ENCODE measurements around the gene SPNS1. TPM values are rescaled to one million over a fixed set of nuclear protein-coding genes. Genes with fewer than 3 reads are reported as not detected.

The SPNS1 gene
- total RNA-seq, 1 donor from 2014 or later: 11.6 TPM

GRCh38 chr16:28958216-28958615 lies 16.4 kb upstream of the SPNS1 start:
- Mint-ChIP-seq H3K4me1 (no peaks in the 10 kb centered on the region), H3K27ac (no peak overlapping the region), H3K36me3 (peaks cover 34% of the 10 kb centered on the region), H3K9me3 (no peaks in the 10 kb centered on the region), H3K27me3 (ENCODE audit: insufficient read depth, low read depth) (peaks cover 2% of the 10 kb centered on the region), H3K4me3 (no peak overlapping the region)
- no peak overlapping the region for H3K4me3 ChIP-seq
- no peaks in the 10 kb centered on the region for H3K9me3 ChIP-seq (ENCODE audit: low read depth)
- no peak for DNase-seq (ENCODE audit: low spot score)
- H3K27me3 ChIP-seq: no peaks in the 10 kb centered on the region
- H3K36me3 ChIP-seq: peaks cover 1% of the 10 kb centered on the region
- H3K4me1 ChIP-seq: no peaks in the 10 kb centered on the region
- no peak overlapping the region for H3K4me2 ChIP-seq
- H3K27ac ChIP-seq: no peak overlapping the region
- H2AFZ ChIP-seq (replicated peaks): no peak overlapping the region
- H3K79me2 ChIP-seq (ENCODE audit: low read depth): peaks cover 11% of the 10 kb centered on the region
- H3F3A ChIP-seq (ENCODE audit: low read depth): no peaks in the 10 kb centered on the region
- no peak for TF ChIP-seq EZH2phosphoT487 (IDR thresholded peaks at IDR 0.05)
- TF ChIP-seq, protein P1, sequence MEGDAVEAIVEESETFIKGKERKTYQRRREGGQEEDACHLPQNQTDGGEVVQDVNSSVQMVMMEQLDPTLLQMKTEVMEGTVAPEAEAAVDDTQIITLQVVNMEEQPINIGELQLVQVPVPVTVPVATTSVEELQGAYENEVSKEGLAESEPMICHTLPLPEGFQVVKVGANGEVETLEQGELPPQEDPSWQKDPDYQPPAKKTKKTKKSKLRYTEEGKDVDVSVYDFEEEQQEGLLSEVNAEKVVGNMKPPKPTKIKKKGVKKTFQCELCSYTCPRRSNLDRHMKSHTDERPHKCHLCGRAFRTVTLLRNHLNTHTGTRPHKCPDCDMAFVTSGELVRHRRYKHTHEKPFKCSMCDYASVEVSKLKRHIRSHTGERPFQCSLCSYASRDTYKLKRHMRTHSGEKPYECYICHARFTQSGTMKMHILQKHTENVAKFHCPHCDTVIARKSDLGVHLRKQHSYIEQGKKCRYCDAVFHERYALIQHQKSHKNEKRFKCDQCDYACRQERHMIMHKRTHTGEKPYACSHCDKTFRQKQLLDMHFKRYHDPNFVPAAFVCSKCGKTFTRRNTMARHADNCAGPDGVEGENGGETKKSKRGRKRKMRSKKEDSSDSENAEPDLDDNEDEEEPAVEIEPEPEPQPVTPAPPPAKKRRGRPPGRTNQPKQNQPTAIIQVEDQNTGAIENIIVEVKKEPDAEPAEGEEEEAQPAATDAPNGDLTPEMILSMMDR (IDR thresholded peaks at IDR 0.05): no peak
- no peak for TF ChIP-seq EZH2 (IDR thresholded peaks at IDR 0.05)
- H4K20me1 ChIP-seq (ENCODE audit: low read depth): peaks cover 1% of the 10 kb centered on the region
- H3K9ac ChIP-seq: no peak overlapping the region

- Histone ChIP-seq H3K9me3 (ENCODE audit: low read depth) (no peaks in the 10 kb centered on the region), H3F3A (ENCODE audit: low read depth) (no peaks in the 10 kb centered on the region), H3K9ac (no peak overlapping the region), H3K79me2 (ENCODE audit: low read depth) (peaks cover 5% of the 10 kb centered on the region), H3K27me3 (no peaks in the 10 kb centered on the region), H3K36me3 (no peaks in the 10 kb centered on the region), H2AFZ (replicated peaks) (no peak overlapping the region), H4K20me1 (ENCODE audit: low read depth) (no peaks in the 10 kb centered on the region), H3K4me3 (no peak overlapping the region), H3K4me1 (no peaks in the 10 kb centered on the region), H3K4me2 (no peak overlapping the region), H3K27ac (no peak overlapping the region)
- DNase-seq (ENCODE audit: low spot score): no peak
- Mint-ChIP-seq H3K4me1 (no peaks in the 10 kb centered on the region), H3K27ac (no peak overlapping the region), H3K4me3 (no peak overlapping the region), H3K9me3 (no peaks in the 10 kb centered on the region), H3K36me3 (peaks cover 31% of the 10 kb centered on the region), H3K27me3 (ENCODE audit: insufficient read depth, low read depth) (peaks cover 3% of the 10 kb centered on the region)
- TF ChIP-seq EZH2 (IDR thresholded peaks at IDR 0.05): no peak
- no peak for TF ChIP-seq EZH2phosphoT487 (IDR thresholded peaks at IDR 0.05)
- TF ChIP-seq, protein P1 (IDR thresholded peaks at IDR 0.05): no peak
These were observed 15.7 kb upstream of the SPNS1 start for GRCh38 chr16:28958836-28959235.

- Histone ChIP-seq H3K27me3 (no peaks in the 10 kb centered on the region), H4K20me1 (ENCODE audit: low read depth) (no peaks in the 10 kb centered on the region), H3K4me2 (no peak overlapping the region), H3K79me2 (ENCODE audit: low read depth) (no peaks in the 10 kb centered on the region), H3K4me3 (no peak overlapping the region), H3K36me3 (no peaks in the 10 kb centered on the region), H3K4me1 (no peaks in the 10 kb centered on the region), H3F3A (ENCODE audit: low read depth) (no peaks in the 10 kb centered on the region), H3K27ac (no peak overlapping the region), H3K9ac (no peak overlapping the region), H3K9me3 (ENCODE audit: low read depth) (no peaks in the 10 kb centered on the region), H2AFZ (replicated peaks) (no peak overlapping the region)
- Mint-ChIP-seq H3K27me3 (ENCODE audit: insufficient read depth, low read depth) (peaks cover 6% of the 10 kb centered on the region), H3K9me3 (no peaks in the 10 kb centered on the region), H3K36me3 (peaks cover 22% of the 10 kb centered on the region), H3K27ac (no peak overlapping the region), H3K4me1 (no peaks in the 10 kb centered on the region), H3K4me3 (no peak overlapping the region)
- no peak for DNase-seq (ENCODE audit: low spot score)
- TF ChIP-seq, protein P1 (IDR thresholded peaks at IDR 0.05): no peak
- no peak for TF ChIP-seq EZH2phosphoT487 (IDR thresholded peaks at IDR 0.05)
These were observed 10.5 kb upstream of the SPNS1 start for GRCh38 chr16:28964072-28964471.
